HFF-Myc (cell line): ENCODE measurements around the gene SLC29A3.
A peak's percentile ranks its signal among the peaks of the same experiment; 100 is the strongest.

Source experiments
- DNase-seq: peaks from one replicate; pipeline ENCODE4 v3.0.0-alpha.2; 2011; ENCODE audit warnings: low read depth; ENCODE audit errors: extremely low read depth
- H3K4me3 ChIP-seq: replicated peaks from 2 replicates; pipeline ENCODE4 v1.5.1; 2011; ENCODE audit warnings: low read depth, mild to moderate bottlenecking, control low read depth, low read length
- TF ChIP-seq, protein P1 (sequence below): IDR thresholded peaks from 2 replicates; pipeline ENCODE4 v1.5.1; 2012; ENCODE audit warnings: mild to moderate bottlenecking, low read depth, low read length, control low read depth; ENCODE audit errors: missing control alignments

The SLC29A3 gene

DNA sequence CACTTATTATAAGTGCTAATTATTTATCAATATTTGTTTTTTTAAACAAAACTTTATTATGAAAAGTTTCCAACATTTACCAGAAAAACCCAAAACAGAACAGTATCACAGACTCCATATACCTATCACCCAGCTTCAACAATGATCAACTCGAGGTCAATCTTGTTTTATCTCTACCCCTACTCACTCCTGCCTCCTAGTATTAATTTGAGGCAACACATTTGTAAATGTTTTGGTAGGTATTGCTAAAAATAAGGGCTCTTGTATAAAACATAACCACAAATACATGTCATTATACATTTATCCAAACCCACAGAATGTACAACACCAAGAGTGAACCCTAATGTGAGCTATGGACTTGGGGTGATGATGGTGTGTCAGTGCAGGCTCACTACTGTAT lies 61.8 kb downstream of the SLC29A3 start:
- TF ChIP-seq, protein P1, sequence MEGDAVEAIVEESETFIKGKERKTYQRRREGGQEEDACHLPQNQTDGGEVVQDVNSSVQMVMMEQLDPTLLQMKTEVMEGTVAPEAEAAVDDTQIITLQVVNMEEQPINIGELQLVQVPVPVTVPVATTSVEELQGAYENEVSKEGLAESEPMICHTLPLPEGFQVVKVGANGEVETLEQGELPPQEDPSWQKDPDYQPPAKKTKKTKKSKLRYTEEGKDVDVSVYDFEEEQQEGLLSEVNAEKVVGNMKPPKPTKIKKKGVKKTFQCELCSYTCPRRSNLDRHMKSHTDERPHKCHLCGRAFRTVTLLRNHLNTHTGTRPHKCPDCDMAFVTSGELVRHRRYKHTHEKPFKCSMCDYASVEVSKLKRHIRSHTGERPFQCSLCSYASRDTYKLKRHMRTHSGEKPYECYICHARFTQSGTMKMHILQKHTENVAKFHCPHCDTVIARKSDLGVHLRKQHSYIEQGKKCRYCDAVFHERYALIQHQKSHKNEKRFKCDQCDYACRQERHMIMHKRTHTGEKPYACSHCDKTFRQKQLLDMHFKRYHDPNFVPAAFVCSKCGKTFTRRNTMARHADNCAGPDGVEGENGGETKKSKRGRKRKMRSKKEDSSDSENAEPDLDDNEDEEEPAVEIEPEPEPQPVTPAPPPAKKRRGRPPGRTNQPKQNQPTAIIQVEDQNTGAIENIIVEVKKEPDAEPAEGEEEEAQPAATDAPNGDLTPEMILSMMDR, result no peak
- H3K4me3 ChIP-seq, result no peak overlapping the region
- no peak for DNase-seq

DNA sequence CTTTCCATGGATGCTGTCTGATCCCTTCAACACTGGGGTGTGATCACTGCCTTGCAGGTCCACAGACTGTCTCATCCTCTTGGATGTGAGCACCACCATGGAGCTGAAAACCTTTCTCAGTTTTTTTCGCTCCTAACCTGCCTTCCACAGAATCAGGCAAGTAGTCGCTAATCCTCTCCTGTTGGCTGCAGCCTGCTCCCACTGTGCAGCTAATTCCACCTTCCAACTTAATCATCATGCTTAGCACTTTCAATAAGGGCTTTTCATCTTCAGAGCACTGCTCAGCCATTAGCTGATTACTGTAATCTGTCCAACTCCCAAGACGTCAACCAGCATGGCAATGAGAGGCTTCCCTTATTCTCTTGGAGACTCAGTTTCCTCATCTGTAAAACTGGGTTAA lies 62.6 kb downstream of the SLC29A3 start:
- H3K4me3 ChIP-seq, result no peak overlapping the region
- DNase-seq, result no peak
- TF ChIP-seq, protein P1, result no peak

DNA sequence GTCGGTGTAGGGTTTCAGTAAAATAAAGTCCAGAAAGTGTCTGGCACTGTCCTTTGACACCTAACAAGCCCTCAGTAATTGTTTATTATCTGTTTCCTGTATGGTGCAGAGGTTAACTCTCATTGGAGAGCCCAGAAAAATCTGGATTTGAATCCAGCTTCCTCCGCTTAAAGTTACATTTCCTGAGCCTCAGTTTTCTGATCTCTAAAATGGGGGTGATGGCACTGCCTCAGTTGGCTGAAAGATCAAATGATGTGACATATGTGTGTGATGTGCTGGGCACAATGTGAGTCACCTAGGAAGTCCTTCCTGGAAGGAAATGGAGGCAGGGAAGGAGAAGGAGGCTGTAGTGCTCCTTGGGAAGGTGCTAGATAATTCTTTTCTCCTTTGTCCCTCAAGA lies 63.0 kb downstream of the SLC29A3 start:
- DNase-seq, result no peak
- no peak overlapping the region for H3K4me3 ChIP-seq
- TF ChIP-seq, protein P1, result no peak

DNA sequence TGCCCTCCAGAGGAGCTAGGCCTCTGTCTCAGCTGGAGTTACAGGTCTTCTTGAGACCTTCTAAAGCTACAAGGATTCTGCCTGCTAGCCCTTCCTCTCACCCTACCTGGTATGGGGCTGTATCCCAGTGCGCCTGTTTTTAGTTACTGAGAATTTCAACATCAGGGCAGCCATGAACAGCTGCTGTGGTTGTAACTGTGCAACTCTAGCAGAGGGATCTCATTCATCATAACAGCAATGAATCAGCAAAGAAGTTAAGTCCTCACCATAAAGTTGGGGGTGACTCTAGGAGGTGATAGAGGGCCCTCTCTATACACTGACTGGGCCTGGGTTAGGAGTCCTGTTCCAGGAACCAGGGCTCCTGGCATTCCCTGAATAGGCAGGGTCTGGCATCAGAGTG lies 63.7 kb downstream of the SLC29A3 start:
- H3K4me3 ChIP-seq, result no peak overlapping the region
- TF ChIP-seq, protein P1, result no peak
- no peak for DNase-seq

DNA sequence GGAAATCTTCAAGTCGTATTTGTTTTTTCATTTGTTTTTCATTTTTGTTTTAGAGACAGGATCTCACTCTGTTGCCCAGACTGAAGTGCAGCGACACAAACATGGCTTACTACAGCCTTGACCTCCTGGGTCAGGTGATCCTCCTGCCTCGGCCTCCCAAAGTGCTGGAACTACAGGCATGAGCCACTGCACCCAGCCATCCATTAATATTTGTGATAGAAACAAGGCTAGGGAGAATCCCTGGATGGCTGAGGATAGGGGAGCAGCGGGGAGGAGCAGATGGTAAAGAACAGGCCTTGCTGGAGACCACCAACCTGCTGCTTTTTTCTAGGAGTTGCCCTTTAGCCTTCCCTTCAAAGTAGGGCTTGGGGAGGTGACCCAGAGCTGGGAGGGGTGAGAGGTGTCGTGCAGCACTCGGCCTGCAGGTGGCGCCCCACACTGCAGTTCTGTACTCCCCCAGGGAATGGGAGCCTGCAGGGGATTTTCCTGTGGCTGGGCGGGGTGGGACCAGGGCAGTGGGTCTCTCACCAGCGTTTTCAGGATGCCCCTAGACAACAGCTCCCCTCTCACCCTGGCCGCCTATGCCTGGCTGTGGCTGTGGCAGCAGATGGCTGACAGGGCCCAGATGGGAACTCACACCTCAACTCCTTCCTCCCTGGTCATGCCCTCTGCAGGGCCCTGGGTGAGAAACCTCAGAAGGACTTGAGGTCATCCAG lies 65.1 kb downstream of the SLC29A3 start:
- peak; percentile 14 for DNase-seq
- no peak overlapping the region for H3K4me3 ChIP-seq
- TF ChIP-seq, protein P1, result peak; percentile 94

DNA sequence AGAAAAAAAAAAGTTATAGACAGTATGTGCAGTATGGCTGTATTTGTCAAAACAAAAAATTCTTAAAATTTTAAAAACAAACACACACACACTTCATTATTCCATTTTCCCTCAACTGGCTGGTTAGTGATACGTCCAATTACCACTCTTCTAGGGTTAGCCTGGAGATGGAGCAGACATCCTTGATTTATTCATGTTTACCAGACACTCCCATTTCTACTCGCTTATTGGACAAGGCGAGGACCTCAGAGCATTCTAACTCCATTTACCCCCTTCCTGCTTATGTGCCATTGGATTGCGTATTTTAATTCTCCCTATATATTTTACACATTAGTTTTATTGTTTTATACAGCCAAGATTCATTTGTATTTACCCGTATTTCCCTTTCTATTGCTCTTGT lies 69.1 kb downstream of the SLC29A3 start:
- DNase-seq, result no peak
- no peak overlapping the region for H3K4me3 ChIP-seq
- TF ChIP-seq, protein P1, result no peak
